Measurements from ENCODE around the gene CAMK1D. TPM values are rescaled to one million over a fixed set of nuclear protein-coding genes. Genes with fewer than 3 reads are reported as not detected.

CAMK1D gene
- total and polyA plus RNA-seq, 2 donors (not counting 3 experiments of a cell fraction or from before 2014, with no cell fraction given): 0.37 to 4.2 TPM

- dilution Hi-C loops (cut with MboI; ENCODE audit: extremely low pct_ligation_motif_present, low sequenced_read_pairs): no loop called here
Measured at GRCh38 chr10:12487366-12487765, 138.0 kb downstream of the CAMK1D start.

GRCh38 chr10:12488626-12489025 is 139.3 kb downstream of the CAMK1D start:
- Histone ChIP-seq H4K20me1 (replicated peaks; ENCODE audit: control insufficient read depth, extremely low read depth, insufficient read depth, low read length) (no peaks in the 10 kb centered on the region), H3K4me2 (ENCODE audit: insufficient read depth, low read length) (no peak overlapping the region), H3K27ac (ENCODE audit: insufficient read depth, low read depth, low read length) (no peak overlapping the region), H2AFZ (ENCODE audit: low read depth, low read length) (no peak overlapping the region), H3K9ac (replicated peaks; ENCODE audit: extremely low read depth, insufficient read depth, low read length) (no peak overlapping the region), H3K9me3 (replicated peaks; ENCODE audit: control insufficient read depth, insufficient read depth, low read length) (no peaks in the 10 kb centered on the region), H3K79me2 (ENCODE audit: control insufficient read depth, insufficient read depth, low read length) (no peaks in the 10 kb centered on the region), H3K4me1 (ENCODE audit: control insufficient read depth, extremely low read depth, insufficient read depth, low read length) (no peaks in the 10 kb centered on the region), H3K4me3 (replicated peaks in 1 of 3; ENCODE audit: insufficient read depth in 1 of 3, low read depth in 1 of 3, low read length in 3 of 3) (no peak overlapping the region), H3K27me3 (ENCODE audit: control insufficient read depth in 2 of 2, insufficient read depth in 2 of 2, low read length in 2 of 2) (no peaks in the 10 kb centered on the region), H3K9me1 (replicated peaks; ENCODE audit: control insufficient read depth, extremely low read depth, insufficient read depth, low read length) (no peaks in the 10 kb centered on the region), H3K36me3 (ENCODE audit: control insufficient read depth in 2 of 2, extremely low read depth in 1 of 2, insufficient read depth in 2 of 2, low read length in 2 of 2) (no peaks in the 10 kb centered on the region)
- ChIA-PET CTCF (no interaction called here), POLR2A (no interaction called here)
- dilution Hi-C loops (cut with MboI; ENCODE audit: extremely low pct_ligation_motif_present, low sequenced_read_pairs) (no loop called here), intact Hi-C loops (cut with micrococcal nuclease) (no loop called here)
- no TSS peak for BruUV-seq (replicated peaks)
- no peak for FAIRE-seq
- TF ChIP-seq EZH2 (IDR thresholded peaks at IDR 0.05; ENCODE audit: borderline replicate concordance, low read depth, low read length, severe bottlenecking) (no peak), POLR2A (IDR thresholded peaks at IDR 0.05; ENCODE audit: low read depth, low read length) (no peak), FOS (IDR thresholded peaks at IDR 0.05; ENCODE audit: borderline replicate concordance, insufficient read depth, low read length) (no peak), MAX (IDR thresholded peaks at IDR 0.05; ENCODE audit: insufficient read depth, insufficient read length) (no peak), GATA2 (IDR thresholded peaks at IDR 0.05; ENCODE audit: insufficient read depth, insufficient read length, low read depth, low read length) (no peak), POLR2AphosphoS5 (IDR thresholded peaks at IDR 0.05; ENCODE audit: insufficient read depth, low read depth, low read length) (no peak), JUN (IDR thresholded peaks at IDR 0.05; ENCODE audit: borderline replicate concordance, insufficient read depth, insufficient read length, low read depth) (no peak), MYC (IDR thresholded peaks at IDR 0.05; ENCODE audit: low read depth, low read length) (no peak), CTCF (IDR thresholded peaks at IDR 0.05; ENCODE audit: extremely low read depth in 1 of 2, insufficient read depth in 1 of 2, low read depth in 1 of 2, low read length in 2 of 2) (no peak)
- no peak for DNase-seq (ENCODE audit: low read depth, low spot score)

More at GRCh38 chr10:12487366-12487765, 138.0 kb downstream of the CAMK1D start:
- H3K4me2 ChIP-seq (ENCODE audit: insufficient read depth, low read length): no peak overlapping the region
- no peak overlapping the region for H2AFZ ChIP-seq (ENCODE audit: low read depth, low read length)
- H3K9me1 ChIP-seq (replicated peaks; ENCODE audit: control insufficient read depth, extremely low read depth, insufficient read depth, low read length): no peaks in the 10 kb centered on the region
- H3K27me3 ChIP-seq (ENCODE audit: control insufficient read depth in 2 of 2, insufficient read depth in 2 of 2, low read length in 2 of 2): no peaks in the 10 kb centered on the region
- intact Hi-C loops (cut with micrococcal nuclease): no loop called here
- TF ChIP-seq GATA2 (IDR thresholded peaks at IDR 0.05; ENCODE audit: insufficient read depth, insufficient read length, low read depth, low read length): no peak
- ChIA-PET POLR2A (no interaction called here), CTCF (interaction anchor here (1.2 to 1.7 kb wide), 3 partner anchors 55 to 169 kb away, joined by 3 to 4 read pairs (median 3); no protein-coding TSS in a partner anchor)
- H3K79me2 ChIP-seq (ENCODE audit: control insufficient read depth, insufficient read depth, low read length): no peaks in the 10 kb centered on the region
- H3K9ac ChIP-seq (replicated peaks; ENCODE audit: extremely low read depth, insufficient read depth, low read length): no peak overlapping the region
- H3K4me3 ChIP-seq (replicated peaks in 1 of 3; ENCODE audit: insufficient read depth in 1 of 3, low read depth in 1 of 3, low read length in 3 of 3): no peak overlapping the region
- H4K20me1 ChIP-seq (replicated peaks; ENCODE audit: control insufficient read depth, extremely low read depth, insufficient read depth, low read length): no peaks in the 10 kb centered on the region
- no peaks in the 10 kb centered on the region for H3K4me1 ChIP-seq (ENCODE audit: control insufficient read depth, extremely low read depth, insufficient read depth, low read length)
- H3K9me3 ChIP-seq (replicated peaks; ENCODE audit: control insufficient read depth, insufficient read depth, low read length): no peaks in the 10 kb centered on the region
- no TSS peak for BruUV-seq (replicated peaks)
- DNase-seq (ENCODE audit: low read depth, low spot score): no peak
- no peak for FAIRE-seq
- H3K27ac ChIP-seq (ENCODE audit: insufficient read depth, low read depth, low read length): no peak overlapping the region
- H3K36me3 ChIP-seq (ENCODE audit: control insufficient read depth in 2 of 2, extremely low read depth in 1 of 2, insufficient read depth in 2 of 2, low read length in 2 of 2): no peaks in the 10 kb centered on the region

Measured in endothelial cell of umbilical vein (primary cell).